SK-N-SH (cell line): ENCODE measurements around the gene DBX1. TPM values are rescaled to one million over a fixed set of nuclear protein-coding genes. Genes with fewer than 3 reads are reported as not detected.
A peak's percentile ranks its signal among the peaks of the same experiment; 100 is the strongest.

Source experiments
- CTCF ChIA-PET: fragments of 300-600, 350-600 bp; formaldehyde crosslinking; extraction: SDS; loops from one replicate; lab custom pipeline; 2021; lab: Yijun Ruan, JAX
- POLR2A ChIA-PET: fragments of 350-600 bp; sonication (Branson Sonifier 250); formaldehyde crosslinking; extraction: SDS; loops from one replicate; lab custom pipeline; 2020; ENCODE audit warnings: antibody characterized with exemption, inconsistent platforms; lab: Yijun Ruan, JAX
- DNase-seq: peaks from one replicate; pipeline ENCODE4 v3.0.0; 2012
- H2AFZ ChIP-seq: fragments of 200-600 bp; sonication (generic); 2 replicates; pipeline ENCODE4 v1.8.1; 2016; ENCODE audit warnings: antibody characterized with exemption, mild to moderate bottlenecking, low read depth
- H3F3A ChIP-seq: fragments of 200-600 bp; sonication (generic); replicated peaks from 2 replicates; pipeline ENCODE3; 2016; ENCODE audit warnings: antibody characterized with exemption, mild to moderate bottlenecking; ENCODE audit not compliant: insufficient read depth
- H3K27ac ChIP-seq, 2 experiments: fragments of 200-500 bp in 1 of 2; fragments of 200-600 bp in 1 of 2; sonication (Bioruptor generic) in 1 of 2; sonication (generic), shearing (Covaris generic) in 1 of 2; 2 replicates each; pipeline versions ENCODE4 v1.5.1 to v1.6.1; 2014 to 2016; ENCODE audit warnings: low read depth in 2 of 2, inconsistent platforms in 1 of 2, low read length in 1 of 2, mild to moderate bottlenecking in 1 of 2, mixed read lengths in 1 of 2
- H3K27me3 ChIP-seq: fragments of 200-600 bp; sonication (generic), shearing (Covaris generic); 2 replicates; pipeline ENCODE4 v1.6.1; 2016; ENCODE audit warnings: mixed run types; ENCODE audit not compliant: insufficient read depth
- H3K36me3 ChIP-seq, 2 experiments: fragments of 200-500 bp in 1 of 2; fragments of 200-600 bp in 1 of 2; sonication (Bioruptor generic) in 1 of 2; sonication (generic) in 1 of 2; replicated peaks in 1 of 2; 2 replicates each; pipeline versions ENCODE3 to v1.5.1; 2014 to 2016; ENCODE audit warnings: low read length in 1 of 2, mild to moderate bottlenecking in 1 of 2; ENCODE audit not compliant: insufficient read depth in 2 of 2, control insufficient read depth in 1 of 2
- H3K4me1 ChIP-seq, 2 experiments: fragments of 200-500 bp in 1 of 2; fragments of 200-600 bp in 1 of 2; sonication (Bioruptor generic) in 1 of 2; sonication (generic), shearing (Covaris generic) in 1 of 2; 2 replicates each; pipeline versions ENCODE4 v1.5.1 to v1.6.1; 2014 to 2016; ENCODE audit warnings: low read depth in 1 of 2, low read length in 1 of 2, mixed run types in 1 of 2; ENCODE audit not compliant: insufficient read depth in 2 of 2, control insufficient read depth in 1 of 2
- H3K4me2 ChIP-seq: fragments of 200-600 bp; sonication (generic), shearing (Covaris generic); 2 replicates; pipeline ENCODE4 v1.6.1; 2017; ENCODE audit warnings: mixed run types
- H3K4me3 ChIP-seq, 2 experiments: fragments of 200-500 bp in 1 of 2; fragments of 200-600 bp in 1 of 2; sonication (Bioruptor generic) in 1 of 2; sonication (generic), shearing (Covaris generic) in 1 of 2; 2 replicates each; pipeline versions ENCODE4 v1.5.1 to v1.8.1; 2014 to 2016; ENCODE audit warnings: low read depth in 2 of 2, inconsistent platforms in 1 of 2, low read length in 1 of 2, mild to moderate bottlenecking in 1 of 2, mixed read lengths in 1 of 2, moderate library complexity in 1 of 2
- H3K79me2 ChIP-seq: fragments of 200-600 bp; sonication (generic); 2 replicates; pipeline ENCODE4 v1.8.1; 2017; ENCODE audit warnings: mild to moderate bottlenecking; ENCODE audit not compliant: insufficient read depth
- H3K9ac ChIP-seq: fragments of 200-600 bp; sonication (generic); 2 replicates; pipeline ENCODE4 v1.6.1; 2017; ENCODE audit warnings: mixed run types
- H3K9me2 ChIP-seq: fragments of 200-600 bp; sonication (generic); 2 replicates; pipeline ENCODE4 v1.6.1; 2017; ENCODE audit warnings: mixed run types
- H3K9me3 ChIP-seq: fragments of 200-600 bp; sonication (generic); 2 replicates; pipeline ENCODE4 v1.6.1; 2017; ENCODE audit warnings: mixed run types, mild to moderate bottlenecking, moderate library complexity
- H4K20me1 ChIP-seq: fragments of 200-600 bp; sonication (generic); 2 replicates; pipeline ENCODE4 v1.6.1; 2017; ENCODE audit warnings: mild to moderate bottlenecking, mixed run types; ENCODE audit not compliant: insufficient read depth
- CHD2 ChIP-seq: fragments of 150-350 bp; IDR thresholded peaks from 2 replicates; pipeline ENCODE4 v1.6.1; 2018; ENCODE audit warnings: low read length; ENCODE audit not compliant: partially characterized antibody
- CTCF ChIP-seq: fragments of 200-600 bp; sonication (generic); IDR thresholded peaks from 2 replicates; pipeline ENCODE4 v1.6.1; 2017; ENCODE audit warnings: antibody characterized with exemption, mild to moderate bottlenecking, moderate library complexity
- ELF1 ChIP-seq: IDR thresholded peaks from 2 replicates; pipeline ENCODE4 v1.4.0; 2012
- EZH2phosphoT487 ChIP-seq: fragments of 200-600 bp; sonication (generic); IDR thresholded peaks from 2 replicates; pipeline ENCODE4 v1.6.1; 2017; ENCODE audit warnings: low read depth, mixed run types, mild to moderate bottlenecking, antibody characterized with exemption, moderate library complexity, borderline replicate concordance
- FOXM1 ChIP-seq: IDR thresholded peaks from 2 replicates; pipeline ENCODE4 v1.4.0; 2012; ENCODE audit warnings: low read depth, mild to moderate bottlenecking
- GABPA ChIP-seq: IDR thresholded peaks from 2 replicates; pipeline ENCODE4 v1.4.0; 2012; ENCODE audit warnings: low read depth, mild to moderate bottlenecking
- GATA2 ChIP-seq: sonication (generic); formaldehyde crosslinking; IDR thresholded peaks from 2 replicates; pipeline ENCODE4 v1.5.0; 2020; ENCODE audit warnings: mild to moderate bottlenecking, missing genetic modification reagents
- JUND ChIP-seq: IDR thresholded peaks from 2 replicates; pipeline ENCODE4 v1.4.0; 2012
- MEF2A ChIP-seq: IDR thresholded peaks from 2 replicates; pipeline ENCODE4 v1.4.0; 2012; ENCODE audit warnings: low read depth, borderline replicate concordance
- NFIC ChIP-seq: IDR thresholded peaks from 2 replicates; pipeline ENCODE4 v1.4.0; 2012; ENCODE audit warnings: borderline replicate concordance
- RAD21 ChIP-seq: IDR thresholded peaks from 2 replicates; pipeline ENCODE4 v1.6.1; 2012; ENCODE audit warnings: mild to moderate bottlenecking, low read length
- RXRA ChIP-seq: IDR thresholded peaks from 2 replicates; pipeline ENCODE4 v1.4.0; 2012; ENCODE audit warnings: low read depth, mild to moderate bottlenecking, borderline replicate concordance
- SMC3 ChIP-seq: IDR thresholded peaks from 2 replicates; pipeline ENCODE4 v1.6.1; 2012; ENCODE audit warnings: low read depth, low read length, improper control_type of control experiment
- TCF12 ChIP-seq: IDR thresholded peaks from 2 replicates; pipeline ENCODE4 v1.4.0; 2012
- USF1 ChIP-seq: IDR thresholded peaks from 2 replicates; pipeline ENCODE4 v1.4.0; 2012; ENCODE audit warnings: low read depth, borderline replicate concordance
- USF2 ChIP-seq: fragments of 150-350 bp; IDR thresholded peaks from 2 replicates; pipeline ENCODE4 v1.6.1; 2017; ENCODE audit warnings: antibody characterized with exemption, low read length, low read depth, borderline replicate concordance
- YY1 ChIP-seq: IDR thresholded peaks from 2 replicates; pipeline ENCODE4 v1.4.0; 2012; ENCODE audit warnings: low read depth, mild to moderate bottlenecking
- ZBTB33 ChIP-seq: IDR thresholded peaks from 2 replicates; pipeline ENCODE4 v1.4.0; 2012; ENCODE audit warnings: low read depth, borderline replicate concordance
- WGBS: methylation state at CpG from one replicate; pipeline ENCODE4 v1.1.6; 2017; ENCODE audit warnings: low lambda C conversion rate; 5-methylcytosine and 5-hydroxymethylcytosine counted together
- polyA plus RNA-seq, 3 experiments: library from polyadenylated mRNA; depleted of rRNA; stranded (reverse); fragments of >200 nt; gene quantifications; 2 replicates each; pipeline ENCODE4 v1.2.3, GENCODE V29; 2012

Gene DBX1
- polyA plus RNA-seq, 1 of the 3 experiments (the other 2 are of a cell fraction): not detected

GRCh38 chr11:20132667-20133039 lies 27.6 kb downstream of the DBX1 start:
- H3K79me2 ChIP-seq: no peaks in the 10 kb centered on the region
- no peak overlapping the region for H2AFZ ChIP-seq
- peak overlapping the region in 1 of 2 experiments; percentile 42; a peak in 1 of 4 replicates for H3K4me3 ChIP-seq
- no peak overlapping the region for H3K4me2 ChIP-seq
- WGBS: 66% methylated on average over 8 of the region's 8 CpGs
- H3K4me1 ChIP-seq: no peaks in the 10 kb centered on the region
- H3K9ac ChIP-seq: no peak overlapping the region
- CTCF ChIA-PET: interaction anchor here (0.6 to 7.0 kb wide), 25 partner anchors 9 to 311 kb away, joined by 3 to 97 read pairs (median 4); no protein-coding TSS in a partner anchor
- H3K9me3 ChIP-seq: no peaks in the 10 kb centered on the region
- H3K27me3 ChIP-seq: no peaks in the 10 kb centered on the region
- no peak for DNase-seq
- no peak overlapping the region for H3K27ac ChIP-seq
- H3K9me2 ChIP-seq: no peaks in the 10 kb centered on the region
- TF ChIP-seq CTCF (peak; percentile 4; the same call in 1 of the 2 replicates), FOXM1 (no peak)
- TF ChIP-seq, all 33 proteins: peak for 1
- POLR2A ChIA-PET: no interaction called here
- H3F3A ChIP-seq: peaks cover 3% of the 10 kb centered on the region
- H3K36me3 ChIP-seq: no peaks in the 10 kb centered on the region
- H4K20me1 ChIP-seq: no peaks in the 10 kb centered on the region

- POLR2A ChIA-PET: interaction anchor here (0.7 kb wide), 1 partner anchor 485 kb away, joined by 3 read pairs; no protein-coding TSS in a partner anchor
- H2AFZ ChIP-seq: no peak overlapping the region
- no peaks in the 10 kb centered on the region for H4K20me1 ChIP-seq
- H3K4me2 ChIP-seq: no peak overlapping the region
- WGBS: 82% methylated on average over 39 of the region's 51 CpGs
- peaks cover 10% of the 10 kb centered on the region for H3F3A ChIP-seq
- peak overlapping the region in 1 of 2 experiments; percentile 42; a peak in 1 of 4 replicates for H3K4me3 ChIP-seq
- H3K9ac ChIP-seq: no peak overlapping the region
- no peaks in the 10 kb centered on the region for H3K9me2 ChIP-seq
- peak; percentile 47 for DNase-seq
- H3K36me3 ChIP-seq: no peaks in the 10 kb centered on the region
- no peaks in the 10 kb centered on the region for H3K79me2 ChIP-seq
- no peaks in the 10 kb centered on the region for H3K27me3 ChIP-seq
- H3K27ac ChIP-seq: no peak overlapping the region
- H3K9me3 ChIP-seq: no peaks in the 10 kb centered on the region
- H3K4me1 ChIP-seq: no peaks in the 10 kb centered on the region
- CTCF ChIA-PET: interaction anchor here (0.6 to 7.0 kb wide), 31 partner anchors 9 to 312 kb away, joined by 3 to 97 read pairs (median 4); no protein-coding TSS in a partner anchor
- TF ChIP-seq MEF2A (no peak), FOXM1 (no peak), SMC3 (peak; percentile 49), CHD2 (no peak), RAD21 (peak; percentile 67), JUND (no peak), ZBTB33 (peak; percentile 59; the same call in 1 of the 2 replicates), USF1 (no peak), EZH2phosphoT487 (no peak), TCF12 (no peak), ELF1 (no peak), YY1 (no peak), USF2 (no peak), CTCF (peak; percentile 81), GATA2 (CRISPR knock-in tag) (no peak), GABPA (no peak), NFIC (no peak), RXRA (no peak)
These were observed 28.2 kb downstream of the DBX1 start for GRCh38 chr11:20131788-20132666.
